ENCODE data around the gene MAP3K6.

DNA sequence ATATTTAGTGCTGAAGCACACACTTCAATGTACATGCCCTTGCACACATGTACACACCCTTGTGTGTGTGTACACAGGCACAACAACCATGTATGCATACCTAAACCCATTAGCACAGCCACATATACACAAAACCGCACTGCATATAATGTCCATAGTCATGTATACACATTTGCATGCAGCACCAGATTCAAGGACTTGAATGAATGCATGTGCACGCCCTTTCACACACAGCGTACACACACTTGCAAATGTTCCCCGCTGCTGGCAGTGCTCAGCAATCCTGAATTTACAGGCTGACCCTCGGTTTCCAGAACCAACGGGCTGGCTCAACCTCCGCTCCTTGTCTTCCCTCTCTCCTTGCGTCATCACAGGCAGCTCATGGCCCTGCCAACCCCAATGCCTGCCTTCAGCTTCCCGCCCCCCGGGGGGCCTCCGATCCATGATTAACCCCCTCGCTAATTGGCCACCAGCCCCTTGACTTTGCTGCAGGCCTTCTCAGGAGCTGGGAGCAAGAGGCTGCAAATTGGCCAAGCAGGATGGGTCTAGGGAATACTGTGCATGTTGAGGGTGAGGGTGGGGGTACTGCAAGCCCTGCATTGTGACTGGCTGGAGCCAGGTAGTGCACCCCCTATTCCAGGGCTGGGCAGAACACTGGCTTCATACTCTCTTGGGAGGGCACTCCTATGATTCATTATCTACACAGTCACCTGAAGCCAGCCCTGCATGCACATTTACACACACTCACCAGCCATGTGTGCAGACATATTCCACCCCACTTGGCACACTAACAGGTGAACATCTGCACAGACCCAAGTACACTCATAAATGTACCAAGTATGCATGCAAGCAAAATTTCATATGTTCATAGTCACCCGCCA is 33.6 kb upstream of the MAP3K6 start:
- TF ChIP-seq, protein P1, sequence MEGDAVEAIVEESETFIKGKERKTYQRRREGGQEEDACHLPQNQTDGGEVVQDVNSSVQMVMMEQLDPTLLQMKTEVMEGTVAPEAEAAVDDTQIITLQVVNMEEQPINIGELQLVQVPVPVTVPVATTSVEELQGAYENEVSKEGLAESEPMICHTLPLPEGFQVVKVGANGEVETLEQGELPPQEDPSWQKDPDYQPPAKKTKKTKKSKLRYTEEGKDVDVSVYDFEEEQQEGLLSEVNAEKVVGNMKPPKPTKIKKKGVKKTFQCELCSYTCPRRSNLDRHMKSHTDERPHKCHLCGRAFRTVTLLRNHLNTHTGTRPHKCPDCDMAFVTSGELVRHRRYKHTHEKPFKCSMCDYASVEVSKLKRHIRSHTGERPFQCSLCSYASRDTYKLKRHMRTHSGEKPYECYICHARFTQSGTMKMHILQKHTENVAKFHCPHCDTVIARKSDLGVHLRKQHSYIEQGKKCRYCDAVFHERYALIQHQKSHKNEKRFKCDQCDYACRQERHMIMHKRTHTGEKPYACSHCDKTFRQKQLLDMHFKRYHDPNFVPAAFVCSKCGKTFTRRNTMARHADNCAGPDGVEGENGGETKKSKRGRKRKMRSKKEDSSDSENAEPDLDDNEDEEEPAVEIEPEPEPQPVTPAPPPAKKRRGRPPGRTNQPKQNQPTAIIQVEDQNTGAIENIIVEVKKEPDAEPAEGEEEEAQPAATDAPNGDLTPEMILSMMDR (IDR thresholded peaks at IDR 0.05) = no peak
- no peak for TF ChIP-seq POLR2A (IDR thresholded peaks at IDR 0.05)

All from esophagus squamous epithelium (tissue), 4 donors.